Kidney (tissue), 14 donors: ENCODE results near the gene CTNND2. TPM values are rescaled to one million over a fixed set of nuclear protein-coding genes. Genes with fewer than 3 reads are reported as not detected.

Experiments
- DNase-seq, 5 donors: peaks; one replicate each; pipeline ENCODE4 v3.0.0-alpha.2; 2013 to 2020
- FAIRE-seq: peaks from 2 replicates; lab custom pipeline; 2012; peaks lifted over from hg19 to GRCh38; lab: Jason Lieb, UNC
- H3K27ac ChIP-seq, 2 donors: one replicate each; pipeline ENCODE4 v1.7.0; 2013; ENCODE audit warnings: low read depth in 2 of 2, low read length in 2 of 2, inconsistent platforms in 1 of 2
- H3K27me3 ChIP-seq: one replicate; pipeline ENCODE4 v1.7.1; 2013; ENCODE audit warnings: low read length, inconsistent platforms; ENCODE audit not compliant: control insufficient read depth, insufficient read depth
- H3K36me3 ChIP-seq, 3 donors: one replicate each; pipeline versions ENCODE4 v1.7.0 to v1.7.1; 2013; ENCODE audit warnings: low read length in 3 of 3, control low read depth in 1 of 3, inconsistent platforms in 1 of 3; ENCODE audit not compliant: insufficient read depth in 3 of 3, control insufficient read depth in 2 of 3
- H3K4me1 ChIP-seq, 3 donors: one replicate each; pipeline versions ENCODE4 v1.7.0 to v1.7.1; 2013; ENCODE audit warnings: low read length in 3 of 3, inconsistent platforms in 1 of 3, low read depth in 1 of 3; ENCODE audit not compliant: control insufficient read depth in 2 of 3, insufficient read depth in 2 of 3
- H3K4me3 ChIP-seq, 3 donors: one replicate each; pipeline versions ENCODE4 v1.7.0 to v1.8.1; 2013; ENCODE audit warnings: low read length in 3 of 3, control low read depth in 1 of 3, inconsistent platforms in 1 of 3
- H3K9ac ChIP-seq, 3 donors: one replicate each; pipeline versions ENCODE4 v1.7.0 to v1.7.1; 2013; ENCODE audit warnings: low read length in 3 of 3, control low read depth in 1 of 3, inconsistent platforms in 1 of 3
- H3K9me3 ChIP-seq, 3 donors: one replicate each; pipeline versions ENCODE4 v1.7.0 to v1.7.1; 2013; ENCODE audit warnings: low read length in 3 of 3, control low read depth in 1 of 3, inconsistent platforms in 1 of 3; ENCODE audit not compliant: control insufficient read depth in 2 of 3, insufficient read depth in 1 of 3
- intact Hi-C: fragments of 100-400 bp; cut with DNase I; formaldehyde crosslinking; loops from one replicate; pipeline ENCODE4 v1.11.1; 2022
- polyA plus RNA-seq: library from polyadenylated mRNA; stranded (reverse); fragments of 350-450 nt; fragmentation: Illumina TruSeq; extraction: RNeasy Lipid Tissue Mini Kit (QIAGEN cat#74804); gene quantifications from one replicate; pipeline ENCODE4 v1.2.3, GENCODE V29; 2014; ENCODE audit warnings: low read depth, low replicate concordance; ENCODE audit not compliant: insufficient read depth
- total RNA-seq: library from RNA; stranded (reverse); fragmentation: NEBNext Ultra II Directional; extraction: Animal tissue kit (Norgen Biotek cat#: 25700); gene quantifications from one replicate; pipeline ENCODE4 v1.2.1, GENCODE V29; 2021
- TF ChIP-seq, protein P1 (sequence below): IDR thresholded peaks from 3 replicates; pipeline ENCODE4 v1.5.1; 2012; ENCODE audit warnings: mild to moderate bottlenecking, moderate library complexity, borderline replicate concordance; ENCODE audit not compliant: insufficient read depth; ENCODE audit errors: extremely low read depth
- donor health status: control.
- donor health status: control.
- donor health status: control.
- donor health status: control.
- donor health status: control.
- donor health status: DM: yes; HTN: yes; CAD: no.
- donor health status: Normal renal cell carcinoma (clear cell type).

The CTNND2 gene
- total and polyA plus RNA-seq, 2 donors from 2014 or later: 0.15 to 0.79 TPM

DNA sequence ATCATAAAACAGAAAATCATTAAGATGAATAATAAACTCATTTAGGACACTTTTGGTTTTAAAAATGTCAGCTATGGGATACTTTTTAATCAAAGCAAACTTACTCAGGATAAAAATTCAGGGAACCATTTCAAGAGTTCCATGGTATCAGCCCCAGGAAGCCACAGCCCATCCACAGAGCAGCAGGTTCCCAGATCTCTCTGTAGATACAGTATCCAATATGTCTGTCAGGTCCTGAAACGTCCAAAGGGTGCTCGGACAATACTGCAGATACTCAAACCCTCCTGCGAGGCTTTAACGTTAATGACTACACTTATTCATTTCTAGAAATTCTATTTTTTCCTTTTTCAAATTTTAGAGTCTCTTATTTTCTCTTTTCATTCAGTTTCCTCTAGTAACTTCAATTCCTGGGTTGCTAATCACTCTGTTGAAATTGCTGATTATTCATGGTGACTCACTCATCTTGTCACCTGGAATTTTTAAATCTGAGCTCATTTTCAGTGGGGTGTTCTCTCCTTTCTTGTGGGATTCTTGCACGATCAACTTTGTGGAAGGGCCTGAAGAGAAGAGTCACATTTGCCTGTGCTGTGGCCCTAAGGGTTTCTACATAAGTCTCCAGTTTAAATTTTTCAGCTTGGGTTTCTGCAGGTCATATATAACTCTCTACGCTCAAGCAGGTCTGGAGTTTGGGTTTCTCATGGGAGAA is 435.8 kb downstream of the CTNND2 start:
- Histone ChIP-seq H3K27me3 (no peaks in the 10 kb centered on the region), H3K4me1 (no peaks in the 10 kb centered on the region), H3K27ac (no peak overlapping the region), H3K4me3 (no peak overlapping the region), H3K9me3 (no peaks in the 10 kb centered on the region), H3K36me3 (no peaks in the 10 kb centered on the region), H3K9ac (no peak overlapping the region)
- TF ChIP-seq, protein P1, sequence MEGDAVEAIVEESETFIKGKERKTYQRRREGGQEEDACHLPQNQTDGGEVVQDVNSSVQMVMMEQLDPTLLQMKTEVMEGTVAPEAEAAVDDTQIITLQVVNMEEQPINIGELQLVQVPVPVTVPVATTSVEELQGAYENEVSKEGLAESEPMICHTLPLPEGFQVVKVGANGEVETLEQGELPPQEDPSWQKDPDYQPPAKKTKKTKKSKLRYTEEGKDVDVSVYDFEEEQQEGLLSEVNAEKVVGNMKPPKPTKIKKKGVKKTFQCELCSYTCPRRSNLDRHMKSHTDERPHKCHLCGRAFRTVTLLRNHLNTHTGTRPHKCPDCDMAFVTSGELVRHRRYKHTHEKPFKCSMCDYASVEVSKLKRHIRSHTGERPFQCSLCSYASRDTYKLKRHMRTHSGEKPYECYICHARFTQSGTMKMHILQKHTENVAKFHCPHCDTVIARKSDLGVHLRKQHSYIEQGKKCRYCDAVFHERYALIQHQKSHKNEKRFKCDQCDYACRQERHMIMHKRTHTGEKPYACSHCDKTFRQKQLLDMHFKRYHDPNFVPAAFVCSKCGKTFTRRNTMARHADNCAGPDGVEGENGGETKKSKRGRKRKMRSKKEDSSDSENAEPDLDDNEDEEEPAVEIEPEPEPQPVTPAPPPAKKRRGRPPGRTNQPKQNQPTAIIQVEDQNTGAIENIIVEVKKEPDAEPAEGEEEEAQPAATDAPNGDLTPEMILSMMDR: no peak
- no peak for DNase-seq
- intact Hi-C loops: no loop called here
- no peak for FAIRE-seq

DNA sequence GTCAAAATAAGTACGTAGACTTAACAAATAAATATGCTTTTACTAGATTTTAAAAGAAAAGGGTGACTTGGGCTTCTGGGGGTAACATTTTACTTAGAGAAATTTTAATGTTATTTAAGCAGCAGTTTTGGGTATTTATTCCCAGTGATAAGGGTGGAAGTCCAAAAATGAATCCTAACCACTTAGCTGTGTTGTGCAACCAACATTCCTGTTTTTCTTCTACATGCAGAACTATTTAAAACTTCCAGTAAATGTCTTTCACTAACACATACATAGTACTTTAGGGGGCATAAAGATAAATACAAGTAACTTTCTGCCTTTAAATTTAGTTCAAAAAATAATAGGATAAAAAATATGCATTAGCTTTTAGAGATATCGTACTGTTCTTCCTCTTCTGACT is 436.7 kb downstream of the CTNND2 start:
- Histone ChIP-seq H3K9ac (no peak overlapping the region), H3K27me3 (no peaks in the 10 kb centered on the region), H3K4me1 (no peaks in the 10 kb centered on the region), H3K9me3 (no peaks in the 10 kb centered on the region), H3K27ac (no peak overlapping the region), H3K4me3 (no peak overlapping the region), H3K36me3 (no peaks in the 10 kb centered on the region)
- FAIRE-seq: no peak
- DNase-seq: no peak
- intact Hi-C loops: no loop called here
- TF ChIP-seq, protein P1: no peak

DNA sequence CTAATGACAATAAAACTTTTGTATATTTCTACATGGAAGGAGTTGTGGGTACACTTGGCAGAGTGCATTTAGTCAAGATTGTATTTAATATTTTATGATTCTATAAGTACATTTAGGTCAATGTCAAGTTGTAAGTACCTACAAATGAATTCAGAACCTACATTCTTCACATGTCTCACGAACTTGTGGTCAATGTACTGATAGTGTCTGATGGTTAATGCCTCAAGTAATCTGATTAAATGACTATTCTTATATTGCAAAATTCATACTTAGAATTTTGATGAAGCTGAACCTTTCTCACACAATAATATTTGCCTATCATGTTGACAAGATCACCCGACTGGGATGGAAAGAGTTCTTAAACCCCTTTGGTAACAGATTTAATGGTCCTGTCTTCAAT is 444.5 kb downstream of the CTNND2 start:
- Histone ChIP-seq H3K9me3 (no peaks in the 10 kb centered on the region), H3K4me3 (no peak overlapping the region), H3K4me1 (no peaks in the 10 kb centered on the region), H3K27me3 (no peaks in the 10 kb centered on the region), H3K9ac (no peak overlapping the region), H3K36me3 (no peaks in the 10 kb centered on the region), H3K27ac (no peak overlapping the region)
- no peak for FAIRE-seq
- intact Hi-C loops: no loop called here
- DNase-seq: no peak
- TF ChIP-seq, protein P1: no peak
